GM18519 (cell line): Measurements from ENCODE around the gene CNTRL.

ENCODE experiments used
- ATAC-seq: cut with Tn5 transposase; IDR thresholded peaks from one replicate; pipeline ENCODE4 v1.9.1; 2021; ENCODE audit warnings: mild to moderate bottlenecking, moderate library complexity; ENCODE audit not compliant: unreplicated experiment, low FRiP score

CNTRL gene

GRCh38 chr9:121225240-121225639 is 150.5 kb downstream of the CNTRL start:
- no peak for ATAC-seq

- ATAC-seq, result no peak
Measured at GRCh38 chr9:121226175-121226574, 151.4 kb downstream of the CNTRL start.
